ENCODE measurements around the gene MYOD1.

DNA sequence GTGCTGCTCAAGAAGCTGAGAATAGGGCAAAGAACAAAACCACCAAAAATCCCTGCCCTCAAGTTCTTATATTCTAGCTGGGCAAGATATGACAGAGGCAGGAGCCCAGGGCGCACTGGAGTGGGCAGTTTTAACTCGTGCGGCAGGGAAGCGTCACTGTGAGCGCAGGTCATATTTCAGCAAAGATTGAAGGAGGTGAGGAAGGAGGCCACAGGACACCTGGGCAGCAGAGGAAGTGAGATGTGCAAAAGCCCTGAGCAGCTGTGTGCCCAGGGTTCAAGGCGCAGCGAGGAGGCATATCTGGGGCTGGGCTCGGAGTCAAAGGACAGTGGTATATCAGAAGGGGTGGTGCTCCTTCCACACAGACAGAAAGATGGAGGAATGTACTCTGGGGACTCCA lies 28.7 kb downstream of the MYOD1 start:
- TF ChIP-seq POLR2AphosphoS5 (IDR thresholded peaks at IDR 0.05) (no peak), EP300 (IDR thresholded peaks at IDR 0.05; ENCODE audit: low read depth) (no peak), POLR2A (IDR thresholded peaks at IDR 0.05) (no peak)
- TF ChIP-seq, protein P1, sequence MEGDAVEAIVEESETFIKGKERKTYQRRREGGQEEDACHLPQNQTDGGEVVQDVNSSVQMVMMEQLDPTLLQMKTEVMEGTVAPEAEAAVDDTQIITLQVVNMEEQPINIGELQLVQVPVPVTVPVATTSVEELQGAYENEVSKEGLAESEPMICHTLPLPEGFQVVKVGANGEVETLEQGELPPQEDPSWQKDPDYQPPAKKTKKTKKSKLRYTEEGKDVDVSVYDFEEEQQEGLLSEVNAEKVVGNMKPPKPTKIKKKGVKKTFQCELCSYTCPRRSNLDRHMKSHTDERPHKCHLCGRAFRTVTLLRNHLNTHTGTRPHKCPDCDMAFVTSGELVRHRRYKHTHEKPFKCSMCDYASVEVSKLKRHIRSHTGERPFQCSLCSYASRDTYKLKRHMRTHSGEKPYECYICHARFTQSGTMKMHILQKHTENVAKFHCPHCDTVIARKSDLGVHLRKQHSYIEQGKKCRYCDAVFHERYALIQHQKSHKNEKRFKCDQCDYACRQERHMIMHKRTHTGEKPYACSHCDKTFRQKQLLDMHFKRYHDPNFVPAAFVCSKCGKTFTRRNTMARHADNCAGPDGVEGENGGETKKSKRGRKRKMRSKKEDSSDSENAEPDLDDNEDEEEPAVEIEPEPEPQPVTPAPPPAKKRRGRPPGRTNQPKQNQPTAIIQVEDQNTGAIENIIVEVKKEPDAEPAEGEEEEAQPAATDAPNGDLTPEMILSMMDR (IDR thresholded peaks at IDR 0.05): no peak

Data from transverse colon (tissue), 4 donors.